Smooth muscle cell (in vitro differentiated cells): ENCODE measurements around the gene LIME1. TPM values are rescaled to one million over a fixed set of nuclear protein-coding genes. Genes with fewer than 3 reads are reported as not detected.

Experiments
- DNase-seq: peaks from one replicate; lab custom pipeline; 2025; ENCODE audit not compliant: unreplicated experiment; lab: John Stamatoyannopoulos, UW
- H2AFZ ChIP-seq: fragments of 200-600 bp; sonication (generic); 2 replicates; pipeline ENCODE4 v1.6.0; 2016; ENCODE audit warnings: antibody characterized with exemption, low read depth, mild to moderate bottlenecking
- H3F3A ChIP-seq: fragments of 200-600 bp; sonication (generic); 2 replicates; pipeline ENCODE4 v1.6.0; 2017; ENCODE audit warnings: antibody characterized with exemption, low read depth
- H3K27ac ChIP-seq: fragments of 200-600 bp; sonication (generic); 2 replicates; pipeline ENCODE4 v1.5.1; 2016; ENCODE audit warnings: low read depth, mild to moderate bottlenecking
- H3K27me3 ChIP-seq: fragments of 200-600 bp; sonication (generic); 2 replicates; pipeline ENCODE4 v1.6.1; 2016; ENCODE audit warnings: low read depth, mild to moderate bottlenecking
- H3K36me3 ChIP-seq: fragments of 200-600 bp; sonication (generic); 2 replicates; pipeline ENCODE4 v1.5.1; 2016; ENCODE audit warnings: low read depth
- H3K4me1 ChIP-seq: fragments of 200-600 bp; sonication (generic); 2 replicates; pipeline ENCODE4 v1.5.1; 2016; ENCODE audit warnings: low read depth
- H3K4me2 ChIP-seq: fragments of 200-600 bp; sonication (generic); 2 replicates; pipeline ENCODE4 v1.6.0; 2016; ENCODE audit warnings: mild to moderate bottlenecking
- H3K4me3 ChIP-seq: fragments of 200-600 bp; sonication (generic); 2 replicates; pipeline ENCODE4 v1.5.1; 2016; ENCODE audit warnings: mild to moderate bottlenecking
- H3K79me2 ChIP-seq: fragments of 200-600 bp; sonication (generic); 2 replicates; pipeline ENCODE4 v1.6.0; 2016; ENCODE audit warnings: low read depth, mild to moderate bottlenecking
- H3K9ac ChIP-seq: fragments of 200-600 bp; sonication (generic); 2 replicates; pipeline ENCODE4 v1.6.0; 2016; ENCODE audit warnings: low read depth
- H3K9me3 ChIP-seq: fragments of 200-600 bp; sonication (generic); replicated peaks from 2 replicates; pipeline ENCODE4 v1.5.1; 2016; ENCODE audit warnings: low read depth
- H4K20me1 ChIP-seq: fragments of 200-600 bp; sonication (generic); 2 replicates; pipeline ENCODE4 v1.6.0; 2016; ENCODE audit warnings: low read depth
- CTCF ChIP-seq: fragments of 200-600 bp; sonication (generic); IDR thresholded peaks from 2 replicates; pipeline ENCODE4 v1.5.1; 2017; ENCODE audit warnings: borderline replicate concordance, mild to moderate bottlenecking, antibody characterized with exemption; ENCODE audit not compliant: insufficient read depth, poor library complexity, severe bottlenecking
- WGBS: methylation state at CpG from one replicate; pipeline ENCODE4 v1.1.7; 2016; ENCODE audit warnings: low lambda C conversion rate; 5-methylcytosine and 5-hydroxymethylcytosine counted together
- polyA plus RNA-seq: library from polyadenylated mRNA; unstranded; fragments of >200 nt; fragmentation: Nextera tagmentation; extraction: Ambion mirVana; gene quantifications from 2 replicates; pipeline ENCODE4 v1.2.1, GENCODE V29; 2016
- total RNA-seq: library from RNA; depleted of rRNA; stranded (reverse); fragments of >200 nt; gene quantifications from 2 replicates; pipeline ENCODE4 v1.2.3, GENCODE V29; 2014

The LIME1 gene
- total and polyA plus RNA-seq, 2 experiments from 2014 or later: 6.9 to 7.2 TPM

- no peak for TF ChIP-seq CTCF
- no peaks in the 10 kb centered on the region for H3K9me3 ChIP-seq
- H4K20me1 ChIP-seq: no peaks in the 10 kb centered on the region
- no peaks in the 10 kb centered on the region for H3K79me2 ChIP-seq
- no peak overlapping the region for H3K27ac ChIP-seq
- peaks cover 20% of the 10 kb centered on the region for H3K4me1 ChIP-seq
- no peak for DNase-seq
- no peaks in the 10 kb centered on the region for H3K27me3 ChIP-seq
- H3K9ac ChIP-seq: no peak overlapping the region
- H2AFZ ChIP-seq: no peak overlapping the region
- peak overlapping the region; percentile 83 for H3K4me2 ChIP-seq
- H3K36me3 ChIP-seq: no peaks in the 10 kb centered on the region
- H3K4me3 ChIP-seq: peak overlapping the region; percentile 43
- H3F3A ChIP-seq: no peaks in the 10 kb centered on the region
- 32% methylated on average over 4 of the region's 6 CpGs for WGBS
Observed at GRCh38 chr20:63696306-63696627, 40.2 kb upstream of the LIME1 start.

DNA sequence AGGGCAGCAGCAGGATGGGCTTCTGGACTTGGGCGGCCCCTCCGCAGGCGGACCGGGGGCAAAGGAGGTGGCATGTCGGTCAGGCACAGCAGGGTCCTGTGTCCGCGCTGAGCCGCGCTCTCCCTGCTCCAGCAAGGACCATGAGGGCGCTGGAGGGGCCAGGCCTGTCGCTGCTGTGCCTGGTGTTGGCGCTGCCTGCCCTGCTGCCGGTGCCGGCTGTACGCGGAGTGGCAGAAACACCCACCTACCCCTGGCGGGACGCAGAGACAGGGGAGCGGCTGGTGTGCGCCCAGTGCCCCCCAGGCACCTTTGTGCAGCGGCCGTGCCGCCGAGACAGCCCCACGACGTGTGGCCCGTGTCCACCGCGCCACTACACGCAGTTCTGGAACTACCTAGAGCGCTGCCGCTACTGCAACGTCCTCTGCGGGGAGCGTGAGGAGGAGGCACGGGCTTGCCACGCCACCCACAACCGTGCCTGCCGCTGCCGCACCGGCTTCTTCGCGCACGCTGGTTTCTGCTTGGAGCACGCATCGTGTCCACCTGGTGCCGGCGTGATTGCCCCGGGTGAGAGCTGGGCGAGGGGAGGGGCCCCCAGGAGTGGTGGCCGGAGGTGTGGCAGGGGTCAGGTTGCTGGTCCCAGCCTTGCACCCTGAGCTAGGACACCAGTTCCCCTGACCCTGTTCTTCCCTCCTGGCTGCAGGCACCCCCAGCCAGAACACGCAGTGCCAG is 39.7 kb upstream of the LIME1 start, which contains the start of gene TNFRSF6B:
Gene TNFRSF6B (plus strand): TSS at position 25 of the 729 bp plus-strand sequence. CDS start 116 bp downstream, at position 141.
- Histone ChIP-seq H3K9ac (no peak within 1 kb of the TSS), H2AFZ (no peak within 1 kb of the TSS), H4K20me1 (no peaks in the 10 kb centered on the region), H3F3A (no peaks in the 10 kb centered on the region), H3K9me3 (no peaks in the 10 kb centered on the region), H3K27ac (no peak within 1 kb of the TSS), H3K79me2 (no peaks in the 10 kb centered on the region), H3K4me1 (peaks cover 20% of the 10 kb centered on the region), H3K27me3 (no peaks in the 10 kb centered on the region), H3K36me3 (no peaks in the 10 kb centered on the region), H3K4me2 (peak within 1 kb of the TSS; percentile 83), H3K4me3 (peak within 1 kb of the TSS; percentile 43)
- DNase-seq: no peak
- TF ChIP-seq CTCF: no peak
- 20% methylated on average over 49 of the region's 52 CpGs for WGBS

DNA sequence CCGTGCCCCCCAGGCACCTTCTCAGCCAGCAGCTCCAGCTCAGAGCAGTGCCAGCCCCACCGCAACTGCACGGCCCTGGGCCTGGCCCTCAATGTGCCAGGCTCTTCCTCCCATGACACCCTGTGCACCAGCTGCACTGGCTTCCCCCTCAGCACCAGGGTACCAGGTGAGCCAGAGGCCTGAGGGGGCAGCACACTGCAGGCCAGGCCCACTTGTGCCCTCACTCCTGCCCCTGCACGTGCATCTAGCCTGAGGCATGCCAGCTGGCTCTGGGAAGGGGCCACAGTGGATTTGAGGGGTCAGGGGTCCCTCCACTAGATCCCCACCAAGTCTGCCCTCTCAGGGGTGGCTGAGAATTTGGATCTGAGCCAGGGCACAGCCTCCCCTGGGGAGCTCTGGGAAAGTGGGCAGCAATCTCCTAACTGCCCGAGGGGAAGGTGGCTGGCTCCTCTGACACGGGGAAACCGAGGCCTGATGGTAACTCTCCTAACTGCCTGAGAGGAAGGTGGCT is 39.1 kb upstream of the LIME1 start:
- no peak for TF ChIP-seq CTCF
- no peak overlapping the region for H3K27ac ChIP-seq
- H3K4me3 ChIP-seq: peak overlapping the region; percentile 43
- H3K9me3 ChIP-seq: no peaks in the 10 kb centered on the region
- H3K36me3 ChIP-seq: no peaks in the 10 kb centered on the region
- H4K20me1 ChIP-seq: no peaks in the 10 kb centered on the region
- no peak for DNase-seq
- H3K9ac ChIP-seq: no peak overlapping the region
- H3K4me1 ChIP-seq: peaks cover 20% of the 10 kb centered on the region
- WGBS: 85% methylated on average over 7 of the region's 7 CpGs
- H3K27me3 ChIP-seq: no peaks in the 10 kb centered on the region
- H2AFZ ChIP-seq: no peak overlapping the region
- no peaks in the 10 kb centered on the region for H3K79me2 ChIP-seq
- H3K4me2 ChIP-seq: peak overlapping the region; percentile 83
- H3F3A ChIP-seq: no peaks in the 10 kb centered on the region
